Measurements from ENCODE around the gene GNB1L. TPM values are rescaled to one million over a fixed set of nuclear protein-coding genes. Genes with fewer than 3 reads are reported as not detected.

GNB1L gene
- total RNA-seq, 2 experiments from 2014 or later, result 3.0 to 6.5 TPM

DNA sequence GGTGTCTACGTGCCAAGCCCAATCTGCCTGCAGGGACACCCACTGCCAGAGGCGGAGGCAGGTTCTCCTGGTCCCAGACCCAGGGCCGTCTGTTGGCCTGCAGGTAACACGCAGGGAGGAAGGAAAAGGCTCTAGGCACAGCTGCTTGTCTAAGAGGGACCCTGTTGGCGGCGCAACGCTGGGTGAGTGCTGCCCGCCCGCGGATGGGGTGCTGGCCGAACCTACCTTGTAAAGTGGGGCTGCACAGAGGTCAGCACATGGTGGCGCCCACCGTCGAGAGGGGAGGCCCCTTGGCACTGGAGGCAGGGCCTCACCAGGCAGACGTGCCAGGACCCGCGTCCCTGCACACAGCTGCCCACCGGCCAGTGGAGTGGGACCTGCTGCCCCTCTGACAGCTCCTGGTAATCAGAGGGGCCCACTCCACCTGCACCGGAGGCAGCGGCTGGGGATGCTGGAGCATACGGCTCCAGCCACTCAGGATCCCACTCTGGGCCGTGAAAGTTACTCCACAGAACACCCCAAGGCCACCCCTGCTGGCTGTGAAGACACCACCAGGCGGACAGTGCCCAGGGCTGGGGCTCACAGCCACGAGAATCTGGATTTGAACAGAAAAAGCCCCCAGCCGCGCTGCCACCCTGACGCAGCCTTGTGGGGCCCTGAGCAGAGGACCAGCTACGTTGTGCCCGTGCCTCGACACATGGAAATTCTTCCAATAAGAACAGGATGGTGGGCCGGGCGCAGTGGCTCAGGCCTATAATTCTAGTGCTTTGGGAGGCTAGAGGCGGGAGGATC is 70.1 kb downstream of the GNB1L start:
- POLR2A ChIA-PET, result no interaction called here
- H3K27me3 ChIP-seq (ENCODE audit: control insufficient read depth in 1 of 2, insufficient read depth in 2 of 2, low read length in 2 of 2), result no peaks in the 10 kb centered on the region

DNA sequence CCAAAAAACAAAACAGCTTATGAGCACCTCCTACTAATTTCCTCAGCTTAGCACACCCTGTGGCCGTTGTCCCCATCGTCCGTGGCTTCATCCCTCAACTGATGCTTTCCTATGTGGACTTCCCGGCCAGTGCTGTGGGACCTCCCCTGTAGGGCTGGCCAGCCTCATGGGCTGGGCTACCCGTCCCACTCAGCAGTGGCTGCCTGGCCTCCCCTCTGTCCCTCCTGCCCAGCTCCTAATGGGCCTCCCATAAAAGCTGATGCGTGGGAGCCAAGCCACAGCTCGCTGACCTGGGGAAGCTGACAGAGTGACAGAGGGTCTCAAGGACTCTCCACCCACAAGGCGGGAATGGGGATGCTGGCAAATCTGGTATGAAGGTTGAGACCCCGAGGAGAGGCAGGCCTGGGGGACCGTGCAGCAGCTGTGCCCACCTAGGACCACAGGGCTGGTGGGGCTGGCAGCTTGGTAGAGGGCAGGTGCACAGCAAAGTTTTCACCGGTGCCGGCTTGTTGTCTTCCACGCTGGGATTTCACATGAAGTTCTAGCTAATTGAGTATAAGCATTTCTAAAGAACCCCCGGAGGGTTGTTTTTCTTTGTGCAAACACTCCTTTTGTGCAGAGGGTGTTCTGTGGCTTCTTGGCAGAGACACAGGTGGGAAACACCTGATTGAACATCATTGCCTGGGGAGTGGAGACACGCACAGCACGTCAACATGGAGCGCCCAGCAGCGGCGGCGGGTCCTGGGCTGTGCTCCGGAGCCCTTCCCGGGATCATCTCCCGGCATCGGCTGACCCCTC is 70.9 kb downstream of the GNB1L start:
- Histone ChIP-seq H3K4me1 (ENCODE audit: insufficient read depth, low read length) (no peaks in the 10 kb centered on the region), H3K27ac (ENCODE audit: low read depth in 1 of 2, low read length in 2 of 2) (no peak overlapping the region), H3K36me3 (ENCODE audit: insufficient read depth, low read length) (peaks cover 3% of the 10 kb centered on the region), H3K27me3 (ENCODE audit: control insufficient read depth in 1 of 2, insufficient read depth in 2 of 2, low read length in 2 of 2) (no peaks in the 10 kb centered on the region), H3K9me3 (ENCODE audit: control insufficient read depth in 1 of 2, insufficient read depth in 1 of 2, low read length in 2 of 2) (peaks cover 0 to under 1% of the 10 kb centered on the region in 2 experiments), H3K4me3 (ENCODE audit: low read length) (no peak overlapping the region)
- ATAC-seq (ENCODE audit: poor library complexity), result no peak
- POLR2A ChIA-PET, result no interaction called here
- intact Hi-C loops (cut with DNase I, micrococcal nuclease), result no loop called here
- Mint-ChIP-seq H3K27me3 (peaks cover 18% of the 10 kb centered on the region), H3K27ac (no peak overlapping the region), H3K4me1 (ENCODE audit: low read depth) (peaks cover 7% of the 10 kb centered on the region), H3K36me3 (ENCODE audit: low read depth) (no peaks in the 10 kb centered on the region), H3K4me3 (no peak overlapping the region), H3K9me3 (no peaks in the 10 kb centered on the region)
- no peak for DNase-seq
- CTCF ChIA-PET, result no interaction called here
- TF ChIP-seq, protein P1, sequence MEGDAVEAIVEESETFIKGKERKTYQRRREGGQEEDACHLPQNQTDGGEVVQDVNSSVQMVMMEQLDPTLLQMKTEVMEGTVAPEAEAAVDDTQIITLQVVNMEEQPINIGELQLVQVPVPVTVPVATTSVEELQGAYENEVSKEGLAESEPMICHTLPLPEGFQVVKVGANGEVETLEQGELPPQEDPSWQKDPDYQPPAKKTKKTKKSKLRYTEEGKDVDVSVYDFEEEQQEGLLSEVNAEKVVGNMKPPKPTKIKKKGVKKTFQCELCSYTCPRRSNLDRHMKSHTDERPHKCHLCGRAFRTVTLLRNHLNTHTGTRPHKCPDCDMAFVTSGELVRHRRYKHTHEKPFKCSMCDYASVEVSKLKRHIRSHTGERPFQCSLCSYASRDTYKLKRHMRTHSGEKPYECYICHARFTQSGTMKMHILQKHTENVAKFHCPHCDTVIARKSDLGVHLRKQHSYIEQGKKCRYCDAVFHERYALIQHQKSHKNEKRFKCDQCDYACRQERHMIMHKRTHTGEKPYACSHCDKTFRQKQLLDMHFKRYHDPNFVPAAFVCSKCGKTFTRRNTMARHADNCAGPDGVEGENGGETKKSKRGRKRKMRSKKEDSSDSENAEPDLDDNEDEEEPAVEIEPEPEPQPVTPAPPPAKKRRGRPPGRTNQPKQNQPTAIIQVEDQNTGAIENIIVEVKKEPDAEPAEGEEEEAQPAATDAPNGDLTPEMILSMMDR (IDR thresholded peaks at IDR 0.05), result no peak

More for the DNA sequence above, 70.1 kb downstream of the GNB1L start:
- Mint-ChIP-seq H3K36me3 (ENCODE audit: low read depth) (no peaks in the 10 kb centered on the region), H3K9me3 (no peaks in the 10 kb centered on the region), H3K4me3 (no peak overlapping the region), H3K27me3 (peaks cover 10% of the 10 kb centered on the region), H3K27ac (no peak overlapping the region), H3K4me1 (ENCODE audit: low read depth) (peaks cover 7% of the 10 kb centered on the region)
- peaks cover 5% of the 10 kb centered on the region for H3K36me3 ChIP-seq (ENCODE audit: insufficient read depth, low read length)
- H3K9me3 ChIP-seq (ENCODE audit: control insufficient read depth in 1 of 2, insufficient read depth in 1 of 2, low read length in 2 of 2), result peaks cover 0 to 5% of the 10 kb centered on the region in 2 experiments
- DNase-seq (no peak), ATAC-seq (ENCODE audit: poor library complexity) (no peak)
- CTCF ChIA-PET, result no interaction called here
- TF ChIP-seq, protein P1 (IDR thresholded peaks at IDR 0.05), result no peak
- intact Hi-C loops (cut with DNase I, micrococcal nuclease), result no loop called here
- no peak overlapping the region for H3K27ac ChIP-seq (ENCODE audit: low read depth in 1 of 2, low read length in 2 of 2)
- H3K4me3 ChIP-seq (ENCODE audit: low read length), result no peak overlapping the region
- H3K4me1 ChIP-seq (ENCODE audit: insufficient read depth, low read length), result no peaks in the 10 kb centered on the region

DNA sequence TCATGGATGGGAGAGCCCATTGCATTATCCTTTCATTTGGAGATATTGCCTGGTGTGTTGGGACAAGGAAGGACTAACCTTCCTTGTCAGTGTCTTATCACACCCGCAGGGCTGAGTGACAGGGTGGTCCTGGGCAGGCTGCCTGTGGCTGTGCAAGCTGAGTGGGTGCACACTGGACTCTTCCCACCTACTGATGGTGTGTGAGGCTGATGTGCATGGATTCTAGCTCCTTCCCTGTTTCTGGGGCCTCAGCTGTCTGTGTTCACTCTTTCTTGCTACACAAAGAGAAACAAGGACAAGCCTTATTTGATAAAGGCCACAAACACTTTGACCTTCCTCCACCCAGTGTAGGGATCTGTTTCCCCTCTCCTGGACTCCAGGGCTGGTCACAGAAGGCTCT is 72.1 kb downstream of the GNB1L start:
- Histone ChIP-seq H3K36me3 (ENCODE audit: insufficient read depth, low read length) (no peaks in the 10 kb centered on the region), H3K4me1 (ENCODE audit: insufficient read depth, low read length) (no peaks in the 10 kb centered on the region), H3K9me3 (ENCODE audit: control insufficient read depth in 1 of 2, insufficient read depth in 1 of 2, low read length in 2 of 2) (no peaks in the 10 kb centered on the region), H3K27ac (ENCODE audit: low read depth in 1 of 2, low read length in 2 of 2) (no peak overlapping the region), H3K27me3 (ENCODE audit: control insufficient read depth in 1 of 2, insufficient read depth in 2 of 2, low read length in 2 of 2) (no peaks in the 10 kb centered on the region), H3K4me3 (ENCODE audit: low read length) (no peak overlapping the region)
- TF ChIP-seq, protein P1 (IDR thresholded peaks at IDR 0.05), result no peak
- Mint-ChIP-seq H3K27ac (no peak overlapping the region), H3K4me1 (ENCODE audit: low read depth) (peaks cover 7% of the 10 kb centered on the region), H3K36me3 (ENCODE audit: low read depth) (no peaks in the 10 kb centered on the region), H3K27me3 (peaks cover 18% of the 10 kb centered on the region), H3K4me3 (no peak overlapping the region), H3K9me3 (no peaks in the 10 kb centered on the region)
- intact Hi-C loops (cut with DNase I, micrococcal nuclease), result no loop called here
- no peak for DNase-seq
- ATAC-seq (ENCODE audit: poor library complexity), result no peak
- ChIA-PET POLR2A (no interaction called here), CTCF (no interaction called here)
